ENCODE results near the gene PHLPP2.

Gene PHLPP2, protein sequence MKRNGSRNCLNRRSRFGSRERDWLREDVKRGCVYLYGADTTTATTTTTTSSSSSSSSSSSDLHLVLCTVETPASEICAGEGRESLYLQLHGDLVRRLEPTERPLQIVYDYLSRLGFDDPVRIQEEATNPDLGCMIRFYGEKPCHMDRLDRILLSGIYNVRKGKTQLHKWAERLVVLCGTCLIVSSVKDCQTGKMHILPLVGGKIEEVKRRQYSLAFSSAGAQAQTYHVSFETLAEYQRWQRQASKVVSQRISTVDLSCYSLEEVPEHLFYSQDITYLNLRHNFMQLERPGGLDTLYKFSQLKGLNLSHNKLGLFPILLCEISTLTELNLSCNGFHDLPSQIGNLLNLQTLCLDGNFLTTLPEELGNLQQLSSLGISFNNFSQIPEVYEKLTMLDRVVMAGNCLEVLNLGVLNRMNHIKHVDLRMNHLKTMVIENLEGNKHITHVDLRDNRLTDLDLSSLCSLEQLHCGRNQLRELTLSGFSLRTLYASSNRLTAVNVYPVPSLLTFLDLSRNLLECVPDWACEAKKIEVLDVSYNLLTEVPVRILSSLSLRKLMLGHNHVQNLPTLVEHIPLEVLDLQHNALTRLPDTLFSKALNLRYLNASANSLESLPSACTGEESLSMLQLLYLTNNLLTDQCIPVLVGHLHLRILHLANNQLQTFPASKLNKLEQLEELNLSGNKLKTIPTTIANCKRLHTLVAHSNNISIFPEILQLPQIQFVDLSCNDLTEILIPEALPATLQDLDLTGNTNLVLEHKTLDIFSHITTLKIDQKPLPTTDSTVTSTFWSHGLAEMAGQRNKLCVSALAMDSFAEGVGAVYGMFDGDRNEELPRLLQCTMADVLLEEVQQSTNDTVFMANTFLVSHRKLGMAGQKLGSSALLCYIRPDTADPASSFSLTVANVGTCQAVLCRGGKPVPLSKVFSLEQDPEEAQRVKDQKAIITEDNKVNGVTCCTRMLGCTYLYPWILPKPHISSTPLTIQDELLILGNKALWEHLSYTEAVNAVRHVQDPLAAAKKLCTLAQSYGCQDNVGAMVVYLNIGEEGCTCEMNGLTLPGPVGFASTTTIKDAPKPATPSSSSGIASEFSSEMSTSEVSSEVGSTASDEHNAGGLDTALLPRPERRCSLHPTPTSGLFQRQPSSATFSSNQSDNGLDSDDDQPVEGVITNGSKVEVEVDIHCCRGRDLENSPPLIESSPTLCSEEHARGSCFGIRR (N-terminal part only)

DNA sequence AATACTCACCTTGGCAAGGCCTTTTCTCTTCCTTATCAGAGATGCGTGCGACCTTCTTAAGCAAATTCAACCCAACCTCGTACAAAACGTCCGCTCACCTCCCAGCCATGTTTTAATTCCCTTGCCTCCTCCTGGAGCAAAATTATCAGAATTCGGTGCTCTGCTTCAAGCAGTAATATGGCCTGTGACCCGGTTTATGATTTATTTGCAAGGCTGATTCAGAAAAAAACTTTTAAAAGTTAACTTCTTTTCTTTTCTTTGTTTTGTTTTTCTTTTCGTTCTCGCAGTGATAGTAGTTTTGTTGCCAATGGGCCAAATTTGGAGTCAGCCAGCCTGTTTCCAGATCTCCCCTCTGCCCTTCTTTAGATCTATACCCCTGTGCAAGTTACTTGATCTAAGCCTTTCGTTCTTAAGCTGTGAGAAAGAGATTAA is at the start of gene PHLPP2:
Gene PHLPP2, minus strand, starts transcription at position 382 of the 432 bp plus-strand sequence. CDS start 9,906 bp downstream, outside the sequence.
- no peak for DNase-seq (ENCODE audit: low read depth)

DNA sequence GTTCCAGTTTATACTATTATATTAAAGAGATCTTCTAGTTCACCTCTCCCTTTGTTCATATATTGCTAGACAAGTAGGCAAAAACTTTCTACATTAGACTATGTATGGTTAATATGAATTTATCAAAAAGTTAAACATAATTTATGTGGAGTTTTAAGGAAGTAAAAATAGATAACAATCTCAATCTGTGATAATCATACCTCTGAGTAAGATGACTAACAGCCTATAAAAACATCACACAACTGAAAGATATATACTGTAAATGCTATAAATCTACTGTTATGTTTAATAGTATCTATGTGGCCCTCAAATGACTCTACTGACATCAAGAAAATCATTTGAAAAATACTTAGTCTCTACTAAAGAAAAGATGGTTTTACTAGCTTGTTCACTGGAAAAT is 47.1 kb upstream of the PHLPP2 start:
- DNase-seq (ENCODE audit: low read depth), result no peak

DNA sequence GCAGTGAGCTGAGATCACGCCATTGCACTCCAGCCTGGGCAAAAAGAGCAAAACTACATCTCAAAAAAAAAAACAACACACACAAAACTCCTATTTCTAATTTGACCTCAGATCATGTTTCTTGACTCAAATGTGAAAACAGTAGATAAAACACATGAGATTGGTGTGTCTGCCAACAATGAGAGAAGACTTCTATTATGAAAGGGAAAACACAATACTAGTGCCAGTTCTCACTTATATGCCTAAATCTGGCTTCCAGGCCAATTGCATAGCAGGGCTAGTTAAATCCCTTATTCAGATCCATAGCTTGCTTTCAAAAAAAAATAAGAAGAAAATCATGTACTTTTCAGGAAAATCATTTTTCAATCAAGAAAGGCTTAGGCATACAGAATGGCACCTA is 44.7 kb upstream of the PHLPP2 start:
- no peak for DNase-seq (ENCODE audit: low read depth)

DNA sequence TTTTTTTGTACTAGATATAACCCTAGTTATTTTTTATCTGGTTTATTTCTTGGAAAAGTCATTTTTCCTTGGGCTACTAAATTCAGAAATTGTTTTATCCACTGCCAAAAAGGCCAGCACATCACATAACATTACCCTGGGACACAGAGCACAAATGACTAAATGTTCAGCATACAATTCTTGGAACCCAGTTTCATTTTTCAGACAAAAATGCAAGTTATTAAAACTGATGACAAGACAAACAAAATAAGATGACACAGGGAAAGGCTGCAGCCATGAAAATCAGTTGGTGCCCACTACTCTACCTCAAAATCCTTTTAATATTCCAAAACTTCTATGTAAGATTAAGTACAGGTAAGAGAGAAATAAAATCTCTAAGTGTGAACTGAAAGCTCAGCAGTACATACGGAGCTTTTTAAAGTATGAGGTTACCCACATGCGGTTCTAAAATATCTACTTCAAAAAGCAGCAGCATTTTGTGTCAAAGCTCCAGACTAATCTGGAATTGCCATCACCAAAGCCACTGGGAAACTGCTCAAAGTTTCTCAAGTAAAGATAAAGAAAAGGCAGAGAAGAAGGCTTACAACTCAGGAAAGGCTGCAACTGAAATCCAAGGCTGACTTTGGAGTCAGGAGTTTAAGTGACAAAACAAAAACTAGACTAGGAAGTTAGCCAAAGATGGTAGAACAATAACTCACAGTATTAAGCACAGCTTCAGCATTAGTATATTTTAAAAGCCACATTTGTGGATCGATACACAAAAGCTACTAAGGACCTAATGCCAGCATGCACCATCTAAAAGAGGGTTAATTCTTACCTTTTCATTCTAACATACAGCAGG is 42.8 kb upstream of the PHLPP2 start:
- no peak for DNase-seq (ENCODE audit: low read depth)

DNA sequence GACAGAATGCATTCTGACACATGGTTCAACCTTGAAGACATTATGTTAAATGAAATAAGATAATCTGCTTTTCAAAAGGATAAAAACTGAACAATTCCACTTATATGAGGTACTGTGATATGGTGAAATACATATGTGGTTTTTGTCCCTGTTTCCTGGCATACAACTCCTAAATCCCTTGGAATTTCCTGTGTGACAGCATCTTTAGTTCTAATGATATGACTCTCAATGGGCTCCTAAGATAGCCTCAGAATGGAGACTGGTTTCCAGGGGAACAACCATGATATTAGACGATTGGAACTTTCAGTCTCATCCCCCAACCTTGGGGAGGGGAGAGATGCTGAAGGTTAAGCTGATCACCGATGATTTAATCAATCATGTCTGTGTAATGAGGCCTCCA is 37.7 kb upstream of the PHLPP2 start:
- no peak for DNase-seq (ENCODE audit: low read depth)

DNA sequence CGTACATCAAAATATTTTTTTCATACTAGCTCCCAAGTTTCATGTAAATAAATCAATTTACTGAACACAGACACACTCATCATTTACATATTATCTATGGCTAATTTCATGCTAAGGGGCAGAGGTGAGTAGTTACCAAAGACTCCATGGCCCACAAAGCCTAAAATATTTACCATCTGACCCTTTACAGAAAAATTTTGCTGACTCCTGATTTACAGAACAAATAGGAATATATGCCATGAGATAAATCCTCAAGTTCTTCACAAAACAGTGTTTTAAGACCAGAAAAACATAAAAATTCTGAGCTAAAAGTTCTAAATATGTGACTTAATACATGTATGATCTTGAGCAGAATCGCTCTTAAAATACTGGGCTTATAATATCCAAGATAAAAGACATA is 36.6 kb upstream of the PHLPP2 start:
- no peak for DNase-seq (ENCODE audit: low read depth)

DNA sequence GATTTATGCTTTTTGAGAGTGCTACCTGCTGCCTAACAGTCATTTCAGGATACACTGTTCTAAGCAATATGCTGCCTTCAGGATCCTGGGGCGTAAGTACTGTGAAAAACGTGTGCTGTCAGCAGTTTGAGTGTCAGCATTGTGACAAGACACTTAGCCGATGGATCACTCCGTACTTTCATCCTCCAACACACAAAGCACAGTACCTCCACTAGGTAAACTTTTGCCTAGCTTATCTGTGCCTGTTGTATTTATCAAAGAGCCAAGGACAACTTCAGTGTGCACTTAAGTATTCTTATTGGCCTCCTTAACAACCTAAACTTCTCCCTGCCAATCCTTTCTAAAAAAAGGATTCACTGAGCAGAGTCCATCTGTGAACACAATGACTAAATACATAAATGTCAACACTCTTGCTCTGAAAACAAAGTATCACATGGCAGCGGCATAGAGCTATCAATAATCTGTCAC is 33.8 kb upstream of the PHLPP2 start:
- DNase-seq (ENCODE audit: low read depth), result no peak

DNA sequence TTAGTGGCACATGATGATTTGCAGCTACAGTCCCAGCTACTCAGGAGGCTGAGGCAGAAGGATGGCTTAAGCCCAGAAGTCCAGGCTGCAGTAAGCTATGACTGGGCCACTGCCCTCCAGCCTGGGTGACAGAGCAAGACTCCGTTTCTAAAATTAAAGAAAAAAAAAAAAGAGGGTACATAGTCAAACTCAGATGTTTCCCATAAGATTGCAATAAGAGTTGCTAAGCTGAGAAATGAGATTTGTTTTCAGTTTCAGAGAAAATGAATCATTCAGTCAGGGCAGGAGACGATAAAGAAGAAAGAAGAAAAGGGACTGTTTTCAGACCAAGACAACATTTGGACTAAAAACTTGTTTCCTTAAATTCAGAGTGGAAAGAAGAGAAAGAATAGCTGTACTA is 30.2 kb upstream of the PHLPP2 start:
- no peak for DNase-seq (ENCODE audit: low read depth)

DNA sequence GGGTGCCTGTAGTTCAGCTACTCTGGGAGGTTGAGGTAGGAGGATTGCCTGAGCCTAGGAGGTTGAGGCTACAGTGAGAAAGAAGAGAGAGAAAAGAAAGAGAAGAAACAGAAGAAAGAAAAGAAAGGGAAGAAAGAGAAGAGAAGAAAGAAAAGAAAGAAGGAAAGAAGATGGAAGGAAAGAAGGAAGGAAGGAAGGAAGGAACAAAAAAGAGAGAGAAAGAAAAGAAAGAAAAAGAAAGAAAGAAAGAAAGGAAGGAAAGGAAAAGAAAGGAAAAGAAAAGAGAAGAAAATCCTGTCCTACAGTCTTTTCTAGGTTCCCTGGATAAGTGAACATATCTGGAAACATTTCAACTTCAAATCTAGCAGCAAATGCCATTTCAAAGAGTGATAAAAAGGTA is 29.6 kb upstream of the PHLPP2 start:
- DNase-seq (ENCODE audit: low read depth), result no peak

DNA sequence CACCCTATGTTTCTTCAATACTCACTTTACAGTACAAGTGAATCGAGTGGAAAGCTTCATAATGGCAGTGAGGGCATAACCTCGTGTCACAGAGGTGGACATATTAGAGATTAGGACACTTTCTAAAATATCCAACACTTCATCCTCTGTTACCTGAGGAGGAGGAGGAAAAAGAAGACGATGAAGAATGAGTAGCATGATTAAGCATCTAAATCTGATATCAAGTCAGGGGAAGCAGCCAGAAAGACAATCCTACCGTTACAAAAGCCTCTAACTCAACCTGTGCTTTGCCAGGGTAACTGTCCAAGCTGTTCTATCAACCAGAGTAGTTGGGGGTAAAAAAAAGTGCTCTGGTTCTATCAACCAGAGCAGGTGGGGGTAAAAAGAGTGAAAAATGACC is 23.7 kb upstream of the PHLPP2 start:
- no peak for DNase-seq (ENCODE audit: low read depth)

DNA sequence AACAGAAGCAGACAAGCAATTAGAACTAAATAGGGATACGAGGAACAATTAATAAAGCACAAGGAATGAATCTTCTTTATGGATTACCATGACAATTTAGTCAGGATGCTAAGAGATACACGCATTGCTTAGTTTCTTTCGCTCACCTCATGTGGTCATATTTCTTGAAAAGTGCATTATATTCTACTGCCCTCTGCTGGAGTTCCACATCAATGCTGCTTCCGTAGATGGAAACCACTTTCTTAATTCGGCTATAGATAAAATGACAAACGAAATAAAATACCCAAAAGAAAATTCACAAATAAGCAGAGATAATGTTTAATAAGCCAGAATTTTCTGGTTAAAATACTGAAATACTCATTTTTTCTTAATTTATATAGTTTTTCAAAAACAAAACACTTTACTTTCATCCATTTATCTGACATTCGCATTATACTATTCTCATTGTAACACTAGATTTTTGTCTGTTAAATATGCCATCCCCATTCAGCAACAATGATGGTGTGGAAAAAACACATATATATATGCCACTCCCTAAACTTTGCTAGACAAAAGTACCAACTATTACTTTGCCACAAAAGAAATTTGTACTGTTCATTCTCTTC is 22.0 kb upstream of the PHLPP2 start:
- DNase-seq (ENCODE audit: low read depth), result no peak

DNA sequence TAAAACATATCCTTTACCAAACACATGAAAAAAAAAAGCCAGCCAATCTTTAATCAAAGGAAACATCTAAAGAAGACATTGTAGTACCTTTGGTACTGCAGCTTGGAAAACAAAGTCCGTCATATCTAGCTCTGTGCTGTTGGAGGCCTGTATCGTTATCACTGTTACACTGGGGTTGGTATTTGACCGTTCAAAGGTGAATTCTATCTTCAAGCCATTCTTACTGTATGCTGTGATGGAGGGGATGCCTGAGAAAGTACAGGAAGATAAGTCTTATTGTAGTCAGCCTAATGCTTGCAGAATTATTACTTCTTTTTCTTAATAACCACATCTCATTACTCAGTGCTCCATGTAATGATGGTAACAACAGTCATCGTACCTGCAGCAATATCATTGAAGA is 14.4 kb upstream of the PHLPP2 start:
- DNase-seq (ENCODE audit: low read depth), result no peak

DNA sequence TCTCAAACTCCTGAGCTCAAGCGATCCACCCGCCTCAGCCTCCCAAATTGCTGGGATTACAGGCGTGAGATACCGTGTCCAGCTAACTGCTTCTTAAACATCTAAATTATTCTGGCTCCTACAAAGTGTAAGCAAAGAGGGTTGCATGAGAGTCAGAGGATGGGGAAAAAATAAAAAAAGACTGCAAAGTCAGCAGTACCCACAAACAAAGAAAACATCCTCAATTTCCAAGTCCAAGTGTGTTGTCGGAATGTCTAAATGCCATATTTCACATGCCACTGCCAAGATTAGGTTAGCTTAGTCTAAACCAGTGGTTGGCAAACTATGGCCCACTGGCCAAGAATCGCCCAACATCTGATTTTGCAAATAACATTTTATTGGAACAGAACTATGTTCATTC is 13.0 kb upstream of the PHLPP2 start:
- DNase-seq (ENCODE audit: low read depth), result no peak

DNA sequence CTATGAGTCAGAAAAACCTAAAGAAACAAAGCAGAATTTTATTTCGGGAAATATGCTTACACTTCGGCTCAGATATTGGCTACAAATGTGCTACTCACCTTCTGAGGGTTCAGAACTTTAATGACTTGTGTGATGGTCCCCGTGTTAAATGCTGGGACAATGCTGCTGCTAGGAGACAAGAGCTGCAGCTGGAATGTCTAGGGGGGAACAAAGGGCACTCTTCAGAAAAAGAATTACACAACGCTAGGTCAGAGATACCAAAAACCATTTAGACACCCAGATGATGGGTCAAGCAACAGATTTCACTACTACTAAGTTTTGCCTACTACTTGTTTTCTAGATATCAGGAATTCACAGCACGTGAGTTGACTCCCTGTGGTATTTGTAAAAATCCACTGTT is 10.0 kb upstream of the PHLPP2 start:
- no peak for DNase-seq (ENCODE audit: low read depth)

DNA sequence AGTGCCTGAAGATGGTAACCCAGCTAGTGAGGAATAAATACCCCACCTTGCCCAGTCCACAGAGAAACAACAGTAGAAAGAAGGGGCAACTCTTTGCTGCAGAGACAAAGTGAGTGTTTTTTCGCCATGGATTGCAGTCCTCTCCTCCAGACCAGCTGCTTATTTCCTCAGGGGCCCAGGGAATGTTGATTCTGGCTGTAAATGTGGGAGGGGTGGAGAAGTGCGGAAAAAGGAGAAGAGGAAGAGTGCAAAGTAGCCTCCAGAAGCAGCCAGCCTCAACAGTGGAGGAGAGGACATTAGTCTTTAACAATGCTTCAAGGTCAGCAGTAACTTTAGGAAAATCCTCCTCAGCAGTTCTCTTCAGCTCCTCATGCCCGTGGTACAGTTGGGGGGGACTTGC is 8.1 kb upstream of the PHLPP2 start:
- DNase-seq (ENCODE audit: low read depth), result no peak

DNA sequence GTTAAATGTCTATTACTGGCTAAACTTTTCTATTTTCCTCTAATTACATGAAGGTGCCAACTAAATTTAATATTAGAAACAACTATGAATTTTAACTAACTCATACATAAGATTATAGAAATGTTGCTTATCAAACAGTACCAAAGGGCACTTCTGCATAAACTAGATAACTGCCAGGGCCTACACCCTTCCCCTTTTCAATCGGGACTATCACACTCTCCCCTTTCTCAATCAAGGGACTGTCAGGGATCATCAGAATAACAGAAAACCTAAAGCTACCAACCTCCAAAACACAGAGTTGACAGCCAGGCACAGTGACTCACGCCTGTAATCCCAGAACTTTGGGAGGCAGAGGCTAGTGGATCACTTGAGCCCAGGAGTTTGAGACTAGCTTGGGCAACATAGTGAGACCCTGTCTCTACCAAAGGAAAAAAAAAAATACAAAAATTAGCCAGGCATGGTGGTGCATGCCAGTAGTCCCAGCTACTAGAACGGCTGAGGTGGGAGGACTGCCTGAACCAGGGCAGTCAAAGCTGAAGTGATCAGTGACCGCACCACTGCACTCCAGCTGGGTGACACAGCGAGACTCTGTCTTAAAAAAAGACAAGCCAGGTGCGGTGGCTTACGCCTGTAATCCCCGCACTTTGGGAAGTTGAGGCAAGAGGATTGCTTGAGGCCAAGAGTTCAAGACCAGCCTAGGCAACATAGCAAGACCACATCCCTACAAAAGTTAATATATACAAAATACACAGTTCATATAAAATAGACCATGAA is 3.2 kb upstream of the PHLPP2 start:
- no peak for DNase-seq (ENCODE audit: low read depth)

DNA sequence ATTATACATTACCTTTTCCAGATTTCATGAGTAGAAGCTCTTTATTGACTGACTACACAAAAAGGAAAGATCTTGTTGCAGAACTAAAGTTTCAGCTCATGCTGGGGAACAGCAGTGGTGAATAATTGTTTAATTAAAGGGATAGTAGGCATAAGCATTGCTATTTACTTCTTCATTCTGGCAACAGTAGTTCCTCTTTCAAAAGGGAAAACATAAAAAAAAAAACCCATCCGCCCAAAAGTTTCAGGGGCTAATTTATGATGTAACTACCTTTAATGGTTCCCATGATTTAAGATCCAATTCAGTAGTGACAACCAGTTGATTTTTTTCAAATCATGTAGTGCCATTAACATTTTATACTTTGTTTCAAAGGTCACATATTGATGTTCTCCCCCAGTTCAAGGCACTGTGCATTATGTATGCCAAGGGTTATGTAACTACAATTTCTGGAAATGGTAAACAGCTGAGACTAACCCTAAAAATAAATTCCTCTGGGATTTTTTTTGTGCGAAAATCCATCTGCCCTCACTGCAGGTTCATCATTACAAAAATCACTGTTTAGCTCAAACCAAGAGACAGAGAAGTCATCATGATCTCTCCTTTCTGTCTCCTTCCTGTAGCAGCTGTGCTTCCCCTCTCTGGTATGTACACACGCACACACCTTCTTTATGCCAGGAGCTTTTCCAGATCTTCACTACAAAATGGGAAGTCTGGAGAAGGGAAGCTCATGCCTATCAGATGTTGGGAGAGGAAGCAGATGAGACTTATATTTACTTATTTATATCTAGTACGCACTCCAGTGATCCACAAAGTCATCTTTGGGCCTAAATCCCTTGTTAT is 2.2 kb upstream of the PHLPP2 start:
- no peak for DNase-seq (ENCODE audit: low read depth)

DNA sequence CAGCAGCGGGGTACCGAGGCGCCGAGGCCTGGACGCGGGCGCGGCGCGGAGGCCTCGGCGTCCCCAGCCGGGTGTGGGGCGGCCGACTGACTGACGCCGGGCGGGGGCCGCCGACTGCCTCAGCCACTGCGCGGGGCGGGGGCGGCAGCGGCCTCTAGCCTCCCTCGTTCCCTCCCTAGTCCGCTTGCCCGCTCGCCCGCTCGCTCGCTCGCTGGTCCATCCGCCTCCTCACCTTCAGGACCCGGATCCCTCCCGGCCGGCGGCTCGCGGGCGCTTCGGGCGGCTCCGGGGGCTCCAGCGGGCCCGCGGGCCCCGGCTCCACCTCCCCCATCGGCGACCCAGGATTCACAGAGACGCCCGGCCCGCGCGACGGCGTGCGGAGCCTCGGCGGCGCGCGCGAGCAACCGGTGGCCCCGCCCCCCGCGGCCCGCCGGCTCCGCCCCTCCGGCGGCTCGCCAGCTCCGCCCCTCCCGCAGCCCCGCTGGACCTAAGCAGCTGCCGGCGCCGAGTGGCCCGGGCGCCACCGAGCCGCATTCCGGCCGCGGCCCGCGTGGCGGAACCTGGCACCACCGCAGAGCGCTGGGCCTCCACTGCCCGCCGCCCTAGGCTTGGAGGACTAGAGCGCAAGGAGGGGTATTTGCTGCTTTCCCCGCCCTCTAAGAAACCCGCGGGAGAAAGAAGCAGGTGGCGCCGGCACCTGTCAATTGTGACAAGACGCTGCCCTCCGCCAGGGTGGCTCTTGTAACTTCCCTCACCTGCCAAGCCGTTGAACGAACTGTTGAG is 773 bp downstream of the PHLPP2 start:
- DNase-seq (ENCODE audit: low read depth), result peak; percentile 72
